GM19395 (cell line): Measurements from ENCODE around the gene TNFAIP2.
A peak's percentile ranks its signal among the peaks of the same experiment; 100 is the strongest.
"Not testable (repeated sequence)": the region's sequence is repeated elsewhere in the genome, so short reads cannot be mapped to it uniquely, and the experiment has no call there.

Experiments used
- ATAC-seq: cut with Tn5 transposase; IDR thresholded peaks from one replicate; pipeline ENCODE4 v1.9.1; 2021; ENCODE audit warnings: mild to moderate bottlenecking, moderate library complexity; ENCODE audit not compliant: unreplicated experiment

The TNFAIP2 gene

DNA sequence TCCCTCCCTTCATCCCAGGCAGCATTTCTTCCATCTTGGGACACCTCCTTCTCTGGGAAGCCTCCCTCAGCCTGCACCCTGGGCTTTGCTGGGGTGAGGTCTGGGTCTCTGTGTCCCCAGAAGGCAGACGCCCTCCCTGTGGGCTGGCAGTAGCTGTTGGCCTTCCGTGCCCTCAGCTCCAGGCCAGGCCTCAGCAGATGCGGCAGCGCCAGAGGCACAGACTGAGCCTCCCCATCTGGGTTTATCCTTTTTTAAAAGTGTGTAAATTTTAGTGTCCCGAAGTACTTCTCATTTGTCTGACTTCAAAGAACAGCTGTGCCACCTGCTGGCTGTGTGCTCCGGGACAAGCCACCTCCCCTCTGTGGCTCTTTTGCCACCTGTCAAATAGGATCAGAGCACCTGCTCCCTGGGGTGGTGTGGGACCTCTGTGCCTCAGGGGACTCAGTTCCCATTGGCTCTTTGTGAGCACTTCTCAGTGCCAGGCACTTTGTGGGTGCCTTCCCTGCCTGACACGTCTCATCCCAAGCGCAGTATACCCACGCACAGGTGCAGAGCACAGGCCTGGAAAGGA lies 17.6 kb upstream of the TNFAIP2 start:
- ATAC-seq, result no peak

DNA sequence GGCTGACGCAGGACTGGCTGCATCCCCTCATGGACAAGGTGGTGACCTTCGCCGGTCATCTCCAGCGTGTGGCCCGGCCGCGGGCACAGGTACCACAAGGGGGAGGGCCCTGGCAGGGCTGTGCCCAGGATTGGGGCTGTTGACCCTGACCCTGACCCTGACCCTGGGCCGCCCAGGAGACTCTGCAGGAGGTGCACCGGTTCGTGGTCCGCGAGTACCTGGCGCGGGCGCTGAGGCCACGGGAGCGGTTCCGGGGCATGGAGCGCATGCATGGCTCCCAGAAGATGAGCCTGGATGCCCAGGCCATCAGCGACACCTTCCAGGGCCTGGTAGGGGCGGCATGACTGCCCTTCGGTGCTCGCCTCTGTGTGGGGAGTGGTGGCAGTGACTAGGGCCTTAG lies 15.8 kb upstream of the TNFAIP2 start:
- no peak for ATAC-seq

DNA sequence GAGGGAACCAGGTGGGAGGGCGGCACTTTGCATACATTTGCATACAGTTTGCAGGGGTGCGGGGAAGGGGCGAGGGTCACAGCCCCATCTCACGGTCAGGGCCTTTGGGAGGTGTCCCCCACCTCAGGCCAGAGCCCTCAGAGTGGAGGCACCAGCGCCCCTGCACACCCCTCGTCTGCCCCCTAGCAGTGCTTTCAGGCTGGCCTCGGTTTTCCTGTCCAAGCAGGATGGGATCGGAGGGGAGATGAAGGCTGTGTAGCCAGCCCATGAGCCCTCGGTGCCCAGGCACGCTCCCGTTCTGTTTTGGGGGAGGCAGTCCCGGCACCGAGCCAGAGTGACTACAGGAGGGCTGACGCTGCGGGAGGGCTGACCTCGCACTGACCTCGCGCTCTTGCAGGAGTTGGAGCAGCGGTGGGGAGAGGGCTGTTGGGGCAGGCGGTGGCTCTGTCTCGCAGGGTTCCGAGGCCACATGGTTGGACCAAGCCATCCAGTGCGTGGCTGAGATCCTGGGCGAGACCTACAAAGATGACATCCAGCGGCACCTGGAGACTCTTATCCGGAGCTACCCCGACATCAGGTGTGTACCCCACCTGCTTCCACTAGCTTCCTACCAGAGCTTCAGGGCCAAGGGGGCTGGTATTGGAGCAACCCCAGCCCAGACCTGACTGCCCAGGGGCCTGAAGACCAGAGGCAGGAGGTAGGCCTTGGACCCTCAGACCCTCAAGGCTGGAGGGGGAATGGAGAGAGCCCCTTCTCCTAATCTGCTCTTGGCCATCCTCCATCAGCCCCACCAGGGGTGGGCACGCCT lies 15.1 kb upstream of the TNFAIP2 start:
- no peak for ATAC-seq

DNA sequence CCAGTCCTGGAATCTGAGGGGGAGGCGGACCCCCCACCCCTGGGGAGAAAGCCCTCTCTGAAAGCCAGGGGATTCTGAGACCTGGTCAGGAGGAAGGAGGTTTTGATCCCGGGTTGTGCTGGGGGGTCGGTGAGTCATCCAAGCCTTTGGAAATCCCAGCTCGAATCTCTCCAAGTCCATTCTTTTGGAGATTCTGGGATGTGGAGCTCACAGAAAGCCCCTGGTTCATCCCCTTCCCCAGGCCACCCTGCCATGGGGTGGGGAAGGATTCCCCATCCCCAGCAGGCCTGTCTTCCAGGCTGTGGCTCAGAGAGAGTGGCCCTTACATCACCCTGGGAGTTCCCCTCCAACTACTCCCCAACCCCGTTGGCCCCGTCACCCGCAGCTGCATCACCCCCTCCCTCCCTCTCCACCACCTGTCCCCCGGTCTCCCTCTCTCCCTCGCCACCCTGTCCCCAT lies 14.5 kb upstream of the TNFAIP2 start:
- ATAC-seq, result peak; percentile 41

DNA sequence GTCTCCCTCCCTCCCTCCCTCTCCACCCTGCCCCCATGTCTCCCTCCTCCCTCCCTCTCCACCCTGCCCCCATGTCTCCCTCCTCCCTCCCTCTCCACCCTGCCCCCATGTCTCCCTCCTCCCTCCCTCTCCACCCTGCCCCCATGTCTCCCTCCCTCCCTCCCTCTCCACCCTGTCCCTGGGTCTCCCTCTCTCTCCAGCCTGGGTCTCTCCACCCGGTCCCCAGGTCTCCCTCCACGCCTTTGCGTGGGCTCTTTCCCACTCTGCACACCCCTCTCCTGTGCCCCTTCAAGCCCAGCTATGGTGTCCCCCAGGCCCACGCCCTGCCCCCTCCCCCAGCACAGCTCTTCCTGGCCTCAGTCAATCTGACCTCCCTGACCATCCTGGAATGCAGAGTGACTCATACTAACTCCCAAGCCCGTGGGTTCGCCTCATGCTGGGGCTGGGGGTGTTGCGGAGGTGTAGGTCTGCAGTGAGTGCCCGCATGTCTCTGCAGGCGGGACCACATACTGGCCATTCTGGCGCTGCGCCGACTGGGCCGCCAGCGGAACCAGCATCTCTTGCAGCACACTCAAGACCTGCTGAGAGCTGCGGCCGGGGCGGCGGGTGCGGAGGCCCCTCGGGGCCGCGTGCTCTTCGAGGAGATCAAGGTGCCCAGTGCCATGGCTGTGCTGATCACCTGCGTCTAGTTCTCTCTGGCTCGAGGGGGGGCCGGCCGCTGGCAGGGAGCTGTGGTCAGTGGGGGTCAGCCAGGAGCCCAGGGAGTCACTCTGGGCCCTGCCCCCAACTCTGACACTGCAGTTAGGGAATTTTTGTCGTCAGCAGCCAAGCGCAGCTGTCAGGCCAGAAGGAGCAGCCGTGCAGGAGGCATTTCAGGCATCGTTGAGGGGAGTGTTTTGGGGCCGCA lies 13.5 kb upstream of the TNFAIP2 start:
- no peak for ATAC-seq

DNA sequence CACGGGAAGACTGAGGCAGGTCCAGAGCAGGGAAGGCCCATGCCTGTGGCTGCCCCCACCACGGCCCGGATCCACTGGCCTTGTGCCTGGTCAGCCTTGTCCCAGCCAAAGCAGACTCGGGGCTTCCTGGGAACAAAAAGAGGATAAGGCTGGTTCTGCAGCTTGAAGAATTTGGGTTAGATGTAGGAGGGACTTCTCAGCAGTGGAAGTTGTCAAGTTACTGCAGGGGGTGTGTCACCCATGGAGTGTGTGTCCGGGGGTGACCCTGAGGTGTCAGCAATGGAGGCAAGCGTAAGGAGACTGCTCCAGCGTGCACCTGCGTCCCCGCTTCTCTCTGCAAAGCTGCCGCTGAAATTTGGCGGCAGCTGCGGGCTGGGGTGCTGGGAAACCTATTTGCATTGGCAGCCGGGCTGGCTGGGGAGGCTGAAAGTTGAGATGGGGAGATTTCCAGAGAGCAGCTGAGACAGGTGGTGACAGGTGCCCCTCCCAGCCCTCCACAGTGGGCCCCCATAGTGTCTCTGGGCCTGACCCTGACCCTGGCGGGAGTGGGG lies 12.5 kb upstream of the TNFAIP2 start:
- no peak for ATAC-seq

DNA sequence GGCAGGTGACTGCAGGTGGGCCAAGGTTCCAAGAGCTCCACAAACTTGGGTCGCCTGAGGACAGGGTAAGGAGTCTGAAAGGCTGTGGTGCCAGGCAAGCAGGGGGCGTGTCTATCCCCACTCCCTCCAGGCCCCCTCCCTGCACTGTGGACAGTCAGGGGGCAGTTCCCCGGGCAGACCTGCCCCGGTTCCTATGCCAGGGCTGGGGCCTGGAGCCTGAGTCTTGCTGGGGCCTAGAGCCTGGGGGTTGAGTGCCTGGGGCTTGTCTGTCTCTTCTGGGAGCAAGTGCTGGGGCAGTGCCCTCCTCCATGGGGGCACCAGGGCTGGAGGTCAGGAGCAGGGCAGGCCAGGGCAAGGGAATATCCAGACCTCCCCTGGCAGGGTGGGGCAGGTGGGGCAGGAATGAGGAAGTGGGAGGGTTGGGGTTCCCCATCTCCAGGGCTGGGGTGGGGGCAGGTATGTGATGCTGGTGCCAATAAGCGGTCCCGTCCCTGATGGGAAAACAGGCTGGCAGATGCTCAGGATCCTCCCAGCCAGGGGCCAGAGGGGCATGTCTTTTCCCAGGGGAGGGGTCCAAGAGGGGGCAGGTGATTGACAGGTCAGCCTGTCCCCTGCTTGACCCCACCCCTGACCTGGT lies 11.9 kb upstream of the TNFAIP2 start:
- ATAC-seq, result no peak

DNA sequence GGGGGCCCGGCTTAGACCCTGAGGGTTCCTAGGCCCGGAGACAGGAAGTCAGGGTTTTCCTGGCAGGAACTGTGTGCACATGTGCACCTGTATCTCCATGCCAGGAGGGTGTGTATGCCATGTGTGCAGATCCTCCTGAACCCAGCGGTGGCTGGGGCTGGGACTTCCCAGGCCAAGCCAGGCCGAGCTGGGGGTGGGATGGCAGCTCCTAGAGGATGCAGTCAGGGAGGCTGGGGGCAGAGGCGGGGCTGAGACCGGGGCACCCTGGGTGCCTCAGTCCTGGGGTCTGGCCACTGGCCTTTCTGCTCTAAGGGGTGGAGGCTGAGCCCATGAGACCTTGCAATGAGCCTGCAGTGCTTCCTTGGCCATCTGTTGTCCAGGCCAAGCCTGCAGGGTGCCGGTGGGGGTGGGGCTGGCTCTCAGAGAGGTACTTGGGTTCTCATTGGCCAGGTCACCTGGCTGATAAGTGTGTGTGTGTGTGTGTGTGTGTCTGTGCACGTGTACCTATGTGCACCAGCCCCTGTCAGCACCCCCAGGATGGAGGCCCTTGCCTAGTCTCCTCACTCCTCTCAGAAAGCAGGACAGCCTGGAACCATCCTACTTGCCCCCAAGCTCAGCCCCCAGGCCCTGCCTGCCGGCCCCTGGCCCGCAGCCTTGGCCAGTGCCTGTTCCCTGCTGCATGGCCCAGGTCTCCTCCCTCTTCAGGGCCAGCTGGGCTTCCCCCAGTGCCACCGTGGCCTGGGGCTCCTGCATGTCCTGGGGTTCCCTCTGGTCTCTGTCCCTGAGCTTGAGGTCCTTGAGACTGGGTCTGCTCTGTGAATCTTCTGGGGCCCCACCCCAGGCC lies 10.6 kb upstream of the TNFAIP2 start:
- no peak for ATAC-seq

DNA sequence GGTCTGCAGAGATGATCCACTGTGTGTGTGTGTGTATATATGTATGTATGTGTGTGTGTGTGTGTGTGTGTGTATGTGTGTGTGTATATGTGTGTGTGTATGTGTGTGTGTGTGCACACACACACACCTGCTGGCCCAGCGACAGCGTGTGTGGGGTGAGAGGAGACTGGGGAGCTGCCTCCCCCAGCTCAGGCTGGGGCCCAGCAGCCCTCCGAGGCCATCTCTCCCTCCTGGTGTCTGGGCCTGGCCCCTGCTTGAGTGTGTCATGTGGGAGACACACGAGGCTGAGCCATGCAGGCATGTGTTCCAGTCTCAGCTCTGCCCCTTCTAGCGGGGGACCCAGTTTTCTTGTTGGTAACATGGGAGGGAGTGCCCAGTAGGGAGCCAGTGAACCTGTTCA lies 10.0 kb upstream of the TNFAIP2 start:
- ATAC-seq, result no peak

DNA sequence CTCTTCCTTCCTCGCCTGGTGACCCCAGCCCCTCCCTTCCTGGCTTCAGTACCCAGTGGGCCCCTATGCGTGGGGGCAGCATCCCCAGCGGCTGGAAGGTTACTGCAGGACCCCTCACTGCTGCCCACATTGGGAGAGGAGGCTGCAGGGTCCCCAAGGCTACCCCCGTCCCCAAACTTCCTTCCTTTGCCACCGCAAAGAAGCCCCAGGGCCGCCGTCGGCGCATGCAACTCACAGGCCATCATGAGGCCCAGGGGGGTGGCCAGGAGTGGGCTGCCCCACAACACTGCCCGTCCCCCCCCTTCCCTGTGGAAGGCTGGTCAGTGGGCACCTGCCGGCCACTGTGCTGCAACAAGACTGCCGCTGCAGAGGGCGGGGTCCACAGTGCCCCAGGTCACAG lies 9.5 kb upstream of the TNFAIP2 start:
- no peak for ATAC-seq

DNA sequence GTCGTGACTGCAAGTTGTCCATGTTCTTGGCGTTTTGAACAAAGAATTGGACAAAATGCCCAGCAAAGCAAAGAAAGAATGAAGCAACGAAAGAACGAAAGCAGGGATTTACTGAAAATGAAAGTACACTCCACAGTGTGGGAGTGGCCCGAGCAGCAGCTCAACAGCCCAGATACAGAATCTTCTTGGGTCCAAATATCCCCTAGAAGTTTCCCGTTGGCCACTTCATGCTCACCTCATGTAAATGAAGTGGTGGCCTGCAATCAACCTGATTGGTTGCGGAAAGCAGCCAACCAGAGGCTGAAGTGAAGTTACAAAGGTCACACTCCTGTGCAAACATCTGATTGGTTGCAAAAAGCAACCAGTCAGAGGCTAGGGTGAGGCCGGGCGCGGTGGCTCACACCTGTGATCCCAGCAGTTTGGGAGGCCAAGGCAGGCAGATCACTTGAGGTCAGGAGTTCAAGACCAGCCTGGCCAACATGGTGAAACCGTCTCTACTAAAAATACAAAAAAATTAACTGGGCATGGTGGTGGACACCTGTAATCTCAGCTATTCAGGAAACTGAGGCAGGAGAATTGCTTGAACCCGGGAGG lies 8.1 kb upstream of the TNFAIP2 start:
- ATAC-seq, result not testable (repeated sequence)

DNA sequence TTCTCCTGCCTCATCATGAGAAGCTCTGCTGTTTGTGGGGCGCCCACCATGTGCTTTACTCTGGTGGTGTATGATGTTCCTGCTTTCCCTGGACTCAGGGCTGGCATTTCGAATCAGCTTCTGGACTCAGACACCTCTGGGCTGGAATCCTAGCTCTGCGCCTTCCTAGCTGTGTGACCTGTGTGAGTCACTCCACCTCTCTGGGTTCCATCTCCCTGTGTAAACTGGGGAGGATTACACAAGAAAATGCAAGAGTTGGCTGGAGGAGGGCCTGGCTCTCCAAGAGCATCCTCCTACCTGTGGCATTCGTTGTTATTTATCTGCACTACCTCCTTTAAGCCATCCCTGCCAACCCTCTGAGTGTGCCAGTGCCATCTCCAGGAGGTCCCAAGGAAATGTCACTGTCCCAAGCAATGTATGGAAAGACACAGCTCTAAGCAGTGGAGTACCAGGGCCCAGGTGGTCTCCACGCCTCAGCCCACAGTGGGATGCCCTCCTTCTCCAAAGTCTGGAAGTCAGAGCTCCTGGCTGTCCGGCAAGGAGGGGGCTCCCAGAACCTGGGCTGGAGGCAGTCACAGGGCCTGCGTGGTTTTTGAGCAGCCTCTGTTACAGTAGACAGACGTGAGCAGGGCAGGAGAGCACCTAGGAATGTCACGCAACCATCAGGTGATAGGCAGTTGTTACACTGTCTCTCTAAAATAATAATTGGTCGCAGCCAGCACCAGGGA lies 7.3 kb upstream of the TNFAIP2 start:
- ATAC-seq, result no peak

DNA sequence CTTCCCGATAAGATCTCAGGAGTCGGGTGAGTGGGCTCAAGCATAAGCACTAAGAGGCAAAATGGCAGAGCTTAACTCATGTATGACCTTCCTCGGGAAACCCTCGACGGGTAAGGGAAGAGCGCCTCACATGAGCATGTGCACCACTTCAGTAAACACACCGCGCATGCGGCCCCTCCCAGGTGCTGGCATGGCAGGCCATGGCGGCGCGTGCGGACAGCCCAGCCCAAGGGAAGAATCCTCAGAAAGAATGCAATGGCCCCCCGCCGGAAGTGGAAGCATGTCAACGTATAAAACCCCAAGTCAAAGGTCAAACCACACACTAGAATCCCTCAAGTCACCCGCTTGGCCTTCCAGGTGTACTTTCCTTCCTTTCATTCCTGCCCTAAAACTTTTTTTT lies 6.6 kb upstream of the TNFAIP2 start:
- no peak for ATAC-seq

DNA sequence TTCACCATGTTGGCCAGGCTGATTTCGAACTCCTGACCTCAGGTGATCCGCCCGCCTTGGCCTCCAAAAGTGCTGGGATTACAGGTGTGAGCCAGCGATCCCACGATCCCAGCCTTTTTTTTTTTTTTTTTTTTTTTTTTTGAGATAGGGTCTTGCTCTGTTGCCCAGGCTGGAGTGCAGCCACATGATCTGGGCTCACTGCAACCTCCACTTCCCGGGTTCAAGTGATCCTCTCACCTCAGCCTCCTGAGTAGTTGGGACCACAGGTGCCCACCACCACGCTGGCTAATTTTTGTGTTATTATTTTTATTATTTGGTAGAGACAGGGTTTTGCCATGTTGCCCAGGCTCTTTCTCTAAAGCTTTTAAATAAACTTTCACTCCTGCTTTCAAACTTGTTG lies 5.8 kb upstream of the TNFAIP2 start:
- ATAC-seq, result not testable (repeated sequence)

DNA sequence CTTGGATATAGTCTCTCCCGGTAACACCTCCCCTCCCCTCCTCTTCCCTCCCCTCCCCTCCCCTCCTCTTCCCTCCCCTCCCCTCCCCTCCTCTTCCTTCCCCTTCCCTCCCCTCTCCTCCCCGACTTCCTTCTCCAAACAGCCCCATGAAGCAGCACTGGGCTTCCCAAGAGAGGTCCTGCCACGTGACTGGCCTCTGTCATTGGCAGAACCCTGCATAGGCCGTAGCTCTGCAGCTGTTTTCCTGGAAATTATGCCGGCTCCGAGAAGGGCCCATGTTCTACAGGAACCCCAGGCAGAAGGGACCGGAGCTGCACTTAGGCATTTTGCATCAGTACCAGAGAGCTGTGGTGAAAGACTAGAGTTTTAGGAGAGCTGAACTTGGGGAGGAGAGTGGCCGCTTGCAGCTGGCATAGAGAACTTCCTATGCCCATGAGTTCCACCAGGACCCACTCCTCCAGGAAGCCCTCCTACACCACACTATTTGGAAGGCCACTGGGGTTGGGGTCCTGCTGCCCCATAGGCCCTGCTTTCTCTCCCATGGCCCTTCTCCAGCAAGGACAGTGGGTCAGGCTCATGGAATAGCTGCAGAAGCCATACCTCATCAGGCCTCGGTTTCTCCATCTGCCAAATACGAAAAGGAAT lies 5.1 kb upstream of the TNFAIP2 start:
- no peak for ATAC-seq

DNA sequence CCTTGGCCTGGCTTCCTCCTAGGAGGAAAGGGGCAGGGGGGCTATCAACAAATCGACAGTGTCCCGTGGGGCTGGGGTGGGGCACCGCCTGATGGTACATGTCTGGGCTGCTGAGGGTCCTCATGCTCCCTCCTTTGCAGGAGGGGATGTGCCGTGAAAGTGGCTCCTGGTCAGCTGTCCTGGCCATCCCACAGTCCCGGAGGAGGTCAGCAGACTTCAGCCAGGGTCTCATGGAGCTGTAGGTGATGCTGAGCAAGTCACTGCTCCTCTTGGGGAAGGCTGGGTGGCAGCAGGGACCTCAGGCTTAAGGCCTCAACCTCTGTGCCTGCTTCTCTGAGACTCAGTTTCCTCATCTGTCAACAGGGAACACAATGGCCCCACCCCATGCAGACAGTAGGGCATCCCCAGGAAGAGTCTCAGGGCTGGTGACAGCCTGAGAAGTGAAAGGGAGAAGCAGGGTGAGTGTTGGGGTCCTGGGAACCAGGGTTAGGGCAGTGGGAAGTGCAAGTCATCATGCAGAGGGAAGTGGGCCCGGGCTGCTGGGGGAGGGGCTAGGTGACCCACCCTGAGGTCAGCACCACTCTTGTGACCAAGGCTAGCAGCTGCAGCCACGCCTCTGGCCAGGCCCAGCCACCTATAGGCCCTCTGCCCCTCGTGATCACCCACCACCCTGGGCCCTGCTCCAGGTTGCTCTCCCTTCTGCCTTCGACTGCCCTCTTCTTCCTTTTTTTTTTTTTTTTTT lies 4.4 kb upstream of the TNFAIP2 start:
- no peak for ATAC-seq

DNA sequence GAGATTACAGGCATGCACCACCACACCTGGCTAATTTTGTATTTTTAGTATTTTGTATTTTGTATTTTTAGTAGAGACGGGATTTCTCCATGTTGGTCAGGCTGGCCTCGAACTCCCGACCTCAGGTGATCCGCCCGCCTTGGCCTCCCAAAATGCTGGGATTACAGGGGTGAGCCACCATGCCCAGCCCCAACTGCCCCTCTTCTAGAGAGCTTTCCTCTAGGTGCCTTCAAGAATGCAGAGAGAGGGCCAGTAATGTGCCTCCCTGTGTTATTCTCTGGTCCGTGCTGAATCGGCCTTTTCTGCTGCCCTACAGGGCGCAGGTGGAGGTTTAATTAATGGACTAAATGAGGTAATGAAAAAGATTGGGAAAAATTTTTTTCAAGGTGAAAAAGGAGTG lies 3.7 kb upstream of the TNFAIP2 start:
- not testable (repeated sequence) for ATAC-seq
